IMR-90 (cell line): Measurements from ENCODE around the gene PRSS33. TPM values are rescaled to one million over a fixed set of nuclear protein-coding genes. Genes with fewer than 3 reads are reported as not detected.

Experiments
- ATAC-seq: fragments of 200-7000 bp; cut with Tn5 transposase; 2 replicates; pipeline ENCODE4 v1.9.1; 2020; ENCODE audit warnings: low read depth, mild to moderate bottlenecking, moderate library complexity
- BruUV-seq: library from RNA; stranded (reverse); fragments of 400-500 nt; replicated peaks from 2 replicates; lab custom pipeline; 2021; lab: Mats Ljungman, UMichigan
- CTCF ChIA-PET: fragments of 300-600 bp; formaldehyde crosslinking; extraction: SDS; loops from one replicate; lab custom pipeline; 2021; ENCODE audit warnings: antibody characterized with exemption; lab: Yijun Ruan, JAX
- POLR2A ChIA-PET: fragments of 300-600 bp; sonication (Branson Sonifier 250); formaldehyde crosslinking; loops from one replicate; lab custom pipeline; 2022; ENCODE audit warnings: antibody characterized with exemption; ENCODE audit not compliant: unreplicated experiment; lab: Charles Lee
- DNase-seq: peaks from one replicate; pipeline ENCODE4 v3.0.0; 2013
- H2AFZ ChIP-seq: replicated peaks from 2 replicates; pipeline ENCODE3; 2013; ENCODE audit warnings: low read length, mild to moderate bottlenecking; ENCODE audit not compliant: poor library complexity
- H2AK5ac ChIP-seq: 2 replicates; pipeline ENCODE4 v1.6.1; 2013; ENCODE audit warnings: low read depth, low read length, inconsistent platforms
- H2AK9ac ChIP-seq: replicated peaks from 2 replicates; pipeline ENCODE3; 2013; ENCODE audit warnings: mild to moderate bottlenecking, low read depth, low read length, moderate library complexity; ENCODE audit not compliant: poor library complexity
- H2BK120ac ChIP-seq: 2 replicates; pipeline ENCODE4 v1.6.1; 2013; ENCODE audit warnings: low read depth, low read length, inconsistent platforms
- H2BK15ac ChIP-seq: 3 replicates; pipeline ENCODE4 v1.6.1; 2013; ENCODE audit warnings: low read depth, low read length, inconsistent platforms
- H2BK20ac ChIP-seq: 2 replicates; pipeline ENCODE4 v1.6.1; 2013; ENCODE audit warnings: low read depth, mild to moderate bottlenecking, inconsistent platforms, low read length, moderate library complexity
- H2BK5ac ChIP-seq: 2 replicates; pipeline ENCODE4 v1.6.1; 2013; ENCODE audit warnings: mild to moderate bottlenecking, low read depth, low read length, inconsistent platforms; ENCODE audit not compliant: poor library complexity, severe bottlenecking
- H3K14ac ChIP-seq: replicated peaks from 2 replicates; pipeline ENCODE4 v1.6.1; 2013; ENCODE audit warnings: low read depth, low read length, inconsistent platforms
- H3K18ac ChIP-seq: 2 replicates; pipeline ENCODE4 v1.6.1; 2013; ENCODE audit warnings: low read depth, low read length, control low read depth
- H3K23ac ChIP-seq: 2 replicates; pipeline ENCODE4 v1.6.1; 2013; ENCODE audit warnings: low read depth, low read length, inconsistent platforms
- H3K27ac ChIP-seq: 2 replicates; pipeline ENCODE4 v1.5.1; 2013; ENCODE audit warnings: mild to moderate bottlenecking, control low read depth, low read length; ENCODE audit not compliant: insufficient read depth
- H3K27me3 ChIP-seq: 2 replicates; pipeline ENCODE4 v1.6.1; 2013; ENCODE audit warnings: low read length; ENCODE audit not compliant: control insufficient read depth, insufficient read depth
- H3K36me3 ChIP-seq: 2 replicates; pipeline ENCODE4 v1.6.1; 2013; ENCODE audit warnings: low read length, mixed read lengths; ENCODE audit not compliant: control insufficient read depth, insufficient read depth
- H3K4ac ChIP-seq: 2 replicates; pipeline ENCODE4 v1.6.1; 2013; ENCODE audit warnings: low read depth, low read length, inconsistent platforms
- H3K4me1 ChIP-seq: 2 replicates; pipeline ENCODE4 v1.6.1; 2013; ENCODE audit warnings: low read length, mixed read lengths; ENCODE audit not compliant: control insufficient read depth, insufficient read depth
- H3K4me2 ChIP-seq: 2 replicates; pipeline ENCODE4 v1.6.1; 2013; ENCODE audit warnings: low read depth, mild to moderate bottlenecking, control low read depth, low read length, moderate library complexity
- H3K4me3 ChIP-seq: 2 replicates; pipeline ENCODE4 v1.5.1; 2013; ENCODE audit warnings: low read depth, mild to moderate bottlenecking, control low read depth, low read length, moderate library complexity; ENCODE audit not compliant: insufficient read depth
- H3K56ac ChIP-seq: 2 replicates; pipeline ENCODE4 v1.6.1; 2013; ENCODE audit warnings: low read length, inconsistent platforms; ENCODE audit not compliant: insufficient read depth; ENCODE audit errors: extremely low read depth
- H3K79me1 ChIP-seq, 2 experiments: 2 replicates each; pipeline ENCODE4 v1.6.1; 2013; ENCODE audit warnings: low read length in 2 of 2, inconsistent platforms in 1 of 2, low read depth in 1 of 2
- H3K9ac ChIP-seq: 2 replicates; pipeline ENCODE4 v1.6.1; 2013; ENCODE audit warnings: low read depth, low read length, control low read depth
- H3K9me1 ChIP-seq: 2 replicates; pipeline ENCODE4 v1.6.1; 2013; ENCODE audit warnings: low read length, inconsistent platforms; ENCODE audit not compliant: insufficient read depth
- H3K9me3 ChIP-seq: 2 replicates; pipeline ENCODE4 v1.6.1; 2013; ENCODE audit warnings: low read length; ENCODE audit not compliant: control insufficient read depth, insufficient read depth
- H4K20me1 ChIP-seq: 2 replicates; pipeline ENCODE4 v1.6.1; 2013; ENCODE audit warnings: low read length, inconsistent platforms; ENCODE audit not compliant: insufficient read depth
- H4K5ac ChIP-seq: 2 replicates; pipeline ENCODE4 v1.6.1; 2013; ENCODE audit warnings: mild to moderate bottlenecking, low read depth, low read length, control low read depth
- H4K8ac ChIP-seq, 2 experiments: 2 replicates each; pipeline ENCODE4 v1.6.1; 2013; ENCODE audit warnings: low read depth in 2 of 2, low read length in 2 of 2, control low read depth in 1 of 2, inconsistent platforms in 1 of 2
- H4K91ac ChIP-seq: 2 replicates; pipeline ENCODE4 v1.6.1; 2013; ENCODE audit warnings: low read depth, low read length, inconsistent platforms; ENCODE audit not compliant: insufficient read depth
- MAFK ChIP-seq: IDR thresholded peaks from 2 replicates; pipeline ENCODE4 v1.6.1; 2012; ENCODE audit warnings: low read depth, low read length, improper control_type of control experiment
- MAZ ChIP-seq: IDR thresholded peaks from 2 replicates; pipeline ENCODE4 v1.6.1; 2012; ENCODE audit warnings: low read depth, mild to moderate bottlenecking, low read length, improper control_type of control experiment, moderate library complexity, borderline replicate concordance
- MXI1 ChIP-seq: IDR thresholded peaks from 2 replicates; pipeline ENCODE4 v1.6.1; 2012; ENCODE audit warnings: low read depth, mild to moderate bottlenecking, low read length, moderate library complexity, borderline replicate concordance
- NFE2L2 ChIP-seq: fragments of 150-350 bp; IDR thresholded peaks from 2 replicates; pipeline ENCODE4 v1.6.1; 2016; ENCODE audit warnings: low read depth, mild to moderate bottlenecking, low read length
- RAD21 ChIP-seq: IDR thresholded peaks from 2 replicates; pipeline ENCODE4 v1.6.1; 2012; ENCODE audit warnings: low read length, improper control_type of control experiment
- RFX5 ChIP-seq: IDR thresholded peaks from 2 replicates; pipeline ENCODE4 v1.8.0; 2012; ENCODE audit warnings: low read depth, mild to moderate bottlenecking, low read length, moderate library complexity
- SMC3 ChIP-seq: fragments of 150-350 bp; IDR thresholded peaks from 2 replicates; pipeline ENCODE4 v1.6.1; 2016; ENCODE audit warnings: low read depth, mild to moderate bottlenecking, antibody characterized with exemption, low read length, moderate library complexity
- WGBS, 2 experiments: methylation state at CpG; one replicate each; pipeline versions ENCODE4 v1.1.5 to v1.1.7; 2013; ENCODE audit warnings: missing lambda C conversion rate in 2 of 2; ENCODE audit not compliant: insufficient read length in 1 of 2; ENCODE audit errors: extremely low coverage in 2 of 2; 5-methylcytosine and 5-hydroxymethylcytosine counted together
- dilution Hi-C: fragments of 300-500 bp; cut with HindIII; formaldehyde crosslinking; loops from one replicate; pipeline ENCODE4 v1.14.3; 2018; ENCODE audit warnings: low sequenced_read_pairs; ENCODE audit not compliant: unreplicated experiment
- in situ Hi-C: fragments of 300-500 bp; cut with MboI; formaldehyde crosslinking; loops from 3 replicates; pipeline ENCODE4 v1.14.3; 2019; ENCODE audit warnings: low sequenced_read_pairs, inconsistent platforms, mixed read lengths
- intact Hi-C: fragments of 100-400 bp; cut with micrococcal nuclease; formaldehyde crosslinking; loops from 2 replicates; pipeline ENCODE4 v1.10.0; 2022
- polyA plus RNA-seq, 3 experiments: library from polyadenylated mRNA; depleted of rRNA; stranded (reverse); fragments of >200 nt; gene quantifications; 2 replicates each; pipeline ENCODE4 v1.2.3, GENCODE V29; 2012; ENCODE audit warnings: low replicate concordance in 1 of 3
- total RNA-seq: library from RNA; depleted of rRNA; stranded (reverse); fragments of >200 nt; gene quantifications from 2 replicates; pipeline ENCODE4 v1.2.3, GENCODE V29; 2012
- TF ChIP-seq, protein P1 (sequence below): conservative IDR thresholded peaks from 2 replicates; pipeline ENCODE4 v1.5.1; 2012; ENCODE audit warnings: mild to moderate bottlenecking, low read depth, low read length, improper control_type of control experiment
- TF ChIP-seq, protein P2 (sequence below): fragments of 150-350 bp; IDR thresholded peaks from 2 replicates; pipeline ENCODE4 v1.6.1; 2017; ENCODE audit warnings: mild to moderate bottlenecking, antibody characterized with exemption, low read length, low read depth
- TF ChIP-seq, protein P3 (sequence below): fragments of 150-350 bp; IDR thresholded peaks from 2 replicates; pipeline ENCODE4 v1.6.1; 2016; ENCODE audit warnings: low read depth, mild to moderate bottlenecking, low read length, moderate library complexity, borderline replicate concordance

PRSS33 gene
- total and polyA plus RNA-seq, 2 of the 4 experiments (the other 2 are of a cell fraction), result not detected

DNA sequence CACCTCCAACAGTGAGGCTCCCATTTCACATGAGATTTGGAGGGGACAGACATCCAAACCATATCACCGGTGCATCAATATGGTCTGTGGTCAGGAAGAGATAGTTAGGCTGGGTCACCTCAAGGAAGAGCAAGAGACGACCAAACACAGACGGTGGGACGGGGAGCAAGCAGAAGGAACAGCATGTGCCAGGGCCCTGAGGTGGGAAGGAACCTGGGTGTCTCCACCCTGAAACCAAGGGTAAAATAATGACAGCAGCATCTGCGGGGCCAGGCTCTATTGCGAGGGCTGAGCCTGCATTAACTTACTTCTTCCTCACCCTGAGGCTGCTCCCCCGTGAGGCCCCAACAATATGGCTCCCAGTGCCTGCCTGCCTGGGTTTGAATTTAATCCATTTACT is 20.8 kb upstream of the PRSS33 start:
- BruUV-seq, result no TSS peak
- H2BK120ac ChIP-seq, result no peak overlapping the region

More for the DNA sequence above, 20.8 kb upstream of the PRSS33 start:
- Histone ChIP-seq H3K9me1 (no peaks in the 10 kb centered on the region), H4K8ac (no peak overlapping the region), H3K79me1 (no peaks in the 10 kb centered on the region), H2BK5ac (no peak overlapping the region), H2AK9ac (peak overlapping the region; percentile 13), H3K4ac (no peak overlapping the region), H2BK15ac (no peak overlapping the region), H3K23ac (no peak overlapping the region), H2AFZ (no peak overlapping the region), H3K9me3 (peaks cover 22% of the 10 kb centered on the region), H3K36me3 (no peaks in the 10 kb centered on the region), H3K56ac (no peak overlapping the region), H3K4me2 (no peak overlapping the region), H3K27me3 (peaks cover 56% of the 10 kb centered on the region), H3K14ac (no peak overlapping the region), H3K9ac (no peak overlapping the region), H3K4me3 (no peak overlapping the region), H4K91ac (no peak overlapping the region), H3K18ac (no peak overlapping the region), H2BK20ac (no peak overlapping the region), H2AK5ac (no peak overlapping the region), H3K27ac (no peak overlapping the region), H4K20me1 (no peaks in the 10 kb centered on the region), H3K4me1 (no peaks in the 10 kb centered on the region), H4K5ac (no peak overlapping the region)
- in situ Hi-C loops (no loop called here), dilution Hi-C loops (no loop called here), intact Hi-C loops (no loop called here)
- no peak for DNase-seq
- WGBS, 2 experiments, result 65% methylated on average over 2 of the region's 7 CpGs; no CpG with 5 or more reads in 1 of the 2 experiments
- ChIA-PET POLR2A (no interaction called here), CTCF (no interaction called here)
- ATAC-seq, result no peak
- TF ChIP-seq RFX5 (no peak), MXI1 (no peak), MAFK (no peak), SMC3 (no peak), NFE2L2 (no peak), MAZ (no peak), RAD21 (no peak)
- TF ChIP-seq, protein P1, sequence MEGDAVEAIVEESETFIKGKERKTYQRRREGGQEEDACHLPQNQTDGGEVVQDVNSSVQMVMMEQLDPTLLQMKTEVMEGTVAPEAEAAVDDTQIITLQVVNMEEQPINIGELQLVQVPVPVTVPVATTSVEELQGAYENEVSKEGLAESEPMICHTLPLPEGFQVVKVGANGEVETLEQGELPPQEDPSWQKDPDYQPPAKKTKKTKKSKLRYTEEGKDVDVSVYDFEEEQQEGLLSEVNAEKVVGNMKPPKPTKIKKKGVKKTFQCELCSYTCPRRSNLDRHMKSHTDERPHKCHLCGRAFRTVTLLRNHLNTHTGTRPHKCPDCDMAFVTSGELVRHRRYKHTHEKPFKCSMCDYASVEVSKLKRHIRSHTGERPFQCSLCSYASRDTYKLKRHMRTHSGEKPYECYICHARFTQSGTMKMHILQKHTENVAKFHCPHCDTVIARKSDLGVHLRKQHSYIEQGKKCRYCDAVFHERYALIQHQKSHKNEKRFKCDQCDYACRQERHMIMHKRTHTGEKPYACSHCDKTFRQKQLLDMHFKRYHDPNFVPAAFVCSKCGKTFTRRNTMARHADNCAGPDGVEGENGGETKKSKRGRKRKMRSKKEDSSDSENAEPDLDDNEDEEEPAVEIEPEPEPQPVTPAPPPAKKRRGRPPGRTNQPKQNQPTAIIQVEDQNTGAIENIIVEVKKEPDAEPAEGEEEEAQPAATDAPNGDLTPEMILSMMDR, result no peak
- TF ChIP-seq, protein P2, sequence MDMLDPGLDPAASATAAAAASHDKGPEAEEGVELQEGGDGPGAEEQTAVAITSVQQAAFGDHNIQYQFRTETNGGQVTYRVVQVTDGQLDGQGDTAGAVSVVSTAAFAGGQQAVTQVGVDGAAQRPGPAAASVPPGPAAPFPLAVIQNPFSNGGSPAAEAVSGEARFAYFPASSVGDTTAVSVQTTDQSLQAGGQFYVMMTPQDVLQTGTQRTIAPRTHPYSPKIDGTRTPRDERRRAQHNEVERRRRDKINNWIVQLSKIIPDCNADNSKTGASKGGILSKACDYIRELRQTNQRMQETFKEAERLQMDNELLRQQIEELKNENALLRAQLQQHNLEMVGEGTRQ, result no peak
- TF ChIP-seq, protein P3, sequence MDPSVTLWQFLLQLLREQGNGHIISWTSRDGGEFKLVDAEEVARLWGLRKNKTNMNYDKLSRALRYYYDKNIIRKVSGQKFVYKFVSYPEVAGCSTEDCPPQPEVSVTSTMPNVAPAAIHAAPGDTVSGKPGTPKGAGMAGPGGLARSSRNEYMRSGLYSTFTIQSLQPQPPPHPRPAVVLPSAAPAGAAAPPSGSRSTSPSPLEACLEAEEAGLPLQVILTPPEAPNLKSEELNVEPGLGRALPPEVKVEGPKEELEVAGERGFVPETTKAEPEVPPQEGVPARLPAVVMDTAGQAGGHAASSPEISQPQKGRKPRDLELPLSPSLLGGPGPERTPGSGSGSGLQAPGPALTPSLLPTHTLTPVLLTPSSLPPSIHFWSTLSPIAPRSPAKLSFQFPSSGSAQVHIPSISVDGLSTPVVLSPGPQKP, result no peak
